GM10248 (cell line): Measurements from ENCODE around the gene HAO2.

Source experiments
- CTCF ChIA-PET: fragments of 300-600 bp; sonication (Branson Sonifier 250); formaldehyde crosslinking; extraction: SDS; loops from one replicate; lab custom pipeline; 2021; ENCODE audit warnings: antibody characterized with exemption; lab: Yijun Ruan, JAX
- POLR2A ChIA-PET: fragments of 350-650 bp; sonication (Branson Sonifier 250); formaldehyde crosslinking; extraction: SDS; loops from one replicate; lab custom pipeline; 2020; ENCODE audit warnings: antibody characterized with exemption; lab: Yijun Ruan, JAX
- DNase-seq: peaks from one replicate; pipeline ENCODE4 v3.0.0; 2012; ENCODE audit errors: extremely low spot score
- TF ChIP-seq, protein P1 (sequence below): IDR thresholded peaks from 2 replicates; pipeline ENCODE4 v1.5.1; 2012; ENCODE audit warnings: mild to moderate bottlenecking, low read depth; ENCODE audit errors: extremely low read depth, missing control alignments, control extremely low read depth

HAO2 gene

DNA sequence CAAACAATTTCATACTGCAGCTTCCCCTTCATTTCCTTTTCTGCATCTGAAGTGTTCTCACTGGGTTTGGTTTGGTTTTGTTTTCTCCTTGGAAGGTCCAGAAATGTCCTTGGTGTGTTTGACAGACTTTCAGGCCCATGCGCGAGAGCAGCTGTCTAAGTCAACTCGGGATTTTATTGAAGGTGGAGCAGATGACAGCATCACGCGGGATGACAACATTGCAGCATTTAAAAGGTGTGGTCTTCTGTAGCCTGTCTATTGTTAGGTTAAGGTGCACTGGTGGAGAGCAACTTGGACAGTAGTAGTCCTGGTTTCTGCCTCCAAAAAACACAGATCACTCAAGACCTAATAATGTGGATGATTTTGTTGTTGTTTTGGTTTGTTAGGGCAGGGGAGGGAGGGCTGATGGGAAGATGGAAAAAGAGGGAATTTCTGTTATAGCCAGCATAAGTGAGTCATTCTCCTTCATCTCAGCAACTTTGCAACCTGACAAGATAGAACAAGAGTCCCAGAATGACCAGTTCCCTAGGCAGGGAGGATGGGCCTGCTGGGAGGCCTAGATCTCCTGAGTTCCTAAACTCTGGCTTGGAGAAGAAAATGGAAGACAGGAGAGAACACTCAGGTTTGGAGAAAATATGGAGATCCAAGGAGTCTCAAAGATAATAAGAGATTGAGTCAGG lies 12.5 kb downstream of the HAO2 start:
- no peak for DNase-seq
- TF ChIP-seq, protein P1, sequence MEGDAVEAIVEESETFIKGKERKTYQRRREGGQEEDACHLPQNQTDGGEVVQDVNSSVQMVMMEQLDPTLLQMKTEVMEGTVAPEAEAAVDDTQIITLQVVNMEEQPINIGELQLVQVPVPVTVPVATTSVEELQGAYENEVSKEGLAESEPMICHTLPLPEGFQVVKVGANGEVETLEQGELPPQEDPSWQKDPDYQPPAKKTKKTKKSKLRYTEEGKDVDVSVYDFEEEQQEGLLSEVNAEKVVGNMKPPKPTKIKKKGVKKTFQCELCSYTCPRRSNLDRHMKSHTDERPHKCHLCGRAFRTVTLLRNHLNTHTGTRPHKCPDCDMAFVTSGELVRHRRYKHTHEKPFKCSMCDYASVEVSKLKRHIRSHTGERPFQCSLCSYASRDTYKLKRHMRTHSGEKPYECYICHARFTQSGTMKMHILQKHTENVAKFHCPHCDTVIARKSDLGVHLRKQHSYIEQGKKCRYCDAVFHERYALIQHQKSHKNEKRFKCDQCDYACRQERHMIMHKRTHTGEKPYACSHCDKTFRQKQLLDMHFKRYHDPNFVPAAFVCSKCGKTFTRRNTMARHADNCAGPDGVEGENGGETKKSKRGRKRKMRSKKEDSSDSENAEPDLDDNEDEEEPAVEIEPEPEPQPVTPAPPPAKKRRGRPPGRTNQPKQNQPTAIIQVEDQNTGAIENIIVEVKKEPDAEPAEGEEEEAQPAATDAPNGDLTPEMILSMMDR = no peak
- ChIA-PET CTCF (interaction anchor here (2.3 kb wide), 1 partner anchor 11 kb away, joined by 10 read pairs; no protein-coding TSS in a partner anchor), POLR2A (no interaction called here)

DNA sequence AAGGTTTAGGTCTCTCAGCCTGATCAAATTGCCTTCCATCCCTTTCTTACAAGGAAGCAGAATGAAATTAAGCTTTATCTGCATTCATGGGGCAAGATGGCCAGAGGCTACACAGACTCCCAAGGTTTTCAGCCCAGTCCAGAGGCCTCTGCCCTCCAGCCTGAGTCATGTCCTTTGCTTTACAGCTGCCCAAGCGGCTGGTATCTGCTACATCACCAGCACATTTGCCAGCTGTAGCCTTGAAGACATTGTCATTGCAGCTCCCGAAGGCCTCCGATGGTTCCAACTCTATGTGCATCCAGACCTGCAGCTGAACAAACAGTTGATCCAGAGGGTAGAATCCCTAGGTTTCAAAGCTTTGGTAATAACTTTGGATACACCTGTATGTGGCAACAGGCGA lies 16.0 kb downstream of the HAO2 start:
- POLR2A ChIA-PET = no interaction called here
- TF ChIP-seq, protein P1 = no peak
- no peak for DNase-seq
- CTCF ChIA-PET = interaction anchor here (1.2 to 2.3 kb wide), 4 partner anchors 12 to 26 kb away, joined by 3 to 8 read pairs (median 6); partner anchors contain the start of gene HAO2

GRCh38 chr1:119385650-119386049 lies 17.1 kb downstream of the HAO2 start:
- ChIA-PET POLR2A (no interaction called here), CTCF (interaction anchor here (1.2 to 2.3 kb wide), 4 partner anchors 8 to 18 kb away, joined by 3 to 7 read pairs (median 6); partner anchors contain the start of gene HAO2)
- no peak for DNase-seq
- TF ChIP-seq, protein P1 = no peak

DNA sequence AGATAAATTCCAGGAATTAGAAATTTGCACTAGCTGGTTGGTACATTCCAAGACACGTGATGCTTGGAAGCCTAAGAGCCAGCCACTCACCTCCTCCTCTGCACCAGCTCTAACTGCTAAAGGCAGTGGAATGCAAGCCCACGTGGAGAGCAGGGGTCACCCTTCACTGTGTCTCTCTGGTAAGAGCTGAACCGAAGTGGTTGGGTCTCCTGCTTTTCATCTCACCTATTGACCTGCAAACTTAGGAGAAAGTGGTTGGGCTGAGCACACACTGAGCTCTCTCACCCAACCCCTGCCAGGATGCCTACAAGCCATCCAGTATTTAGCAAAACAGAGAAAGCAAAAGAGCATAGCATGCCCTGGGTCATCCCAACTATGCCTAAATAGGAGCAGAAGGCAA lies 19.3 kb downstream of the HAO2 start:
- CTCF ChIA-PET = interaction anchor here (1.3 kb wide), 1 partner anchor 10 kb away, joined by 3 read pairs; no protein-coding TSS in a partner anchor
- POLR2A ChIA-PET = no interaction called here
- TF ChIP-seq, protein P1 = no peak
- DNase-seq = no peak

DNA sequence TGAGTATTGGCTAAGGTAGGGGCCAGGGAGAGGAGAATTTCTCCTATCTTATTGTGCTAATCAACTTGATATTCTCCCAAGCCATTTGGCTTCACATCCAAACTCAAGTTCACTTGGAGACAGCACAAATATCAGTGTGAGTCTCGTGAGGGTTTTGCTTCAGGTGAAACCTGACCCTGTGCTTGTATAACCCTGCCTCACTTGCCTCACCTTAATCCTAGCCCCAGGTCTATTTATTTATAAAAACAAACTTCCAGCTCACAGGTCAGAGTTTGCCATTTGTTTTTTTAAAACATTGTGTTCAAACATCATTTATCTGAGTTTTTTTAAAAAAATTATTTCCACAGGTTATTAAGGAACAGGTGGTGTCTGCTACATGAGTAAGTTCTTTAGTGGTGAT lies 19.9 kb downstream of the HAO2 start:
- no peak for DNase-seq
- TF ChIP-seq, protein P1 = no peak
- CTCF ChIA-PET = interaction anchor here (0.9 to 1.3 kb wide), 2 partner anchors 10 to 15 kb away, joined by 3 to 4 read pairs; no protein-coding TSS in a partner anchor
- POLR2A ChIA-PET = no interaction called here

DNA sequence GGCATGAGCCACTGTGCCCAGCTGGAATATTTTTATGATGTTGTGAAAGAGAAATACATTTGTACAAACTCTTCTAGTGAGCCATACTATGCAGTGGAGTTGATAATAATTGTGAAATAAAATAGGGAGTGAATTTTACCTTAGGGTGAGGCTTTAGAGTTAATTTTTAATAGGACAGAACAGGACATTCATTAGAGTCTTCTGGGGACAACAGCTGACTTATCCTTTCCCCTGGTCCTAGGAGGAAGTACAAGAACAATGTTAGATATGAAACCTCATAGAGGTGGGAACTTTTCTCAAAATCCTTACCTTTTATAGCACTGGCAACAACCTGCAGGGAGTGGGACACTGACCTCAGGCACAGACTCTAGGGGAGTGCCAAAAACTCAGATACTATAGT lies 21.9 kb downstream of the HAO2 start:
- DNase-seq = no peak
- TF ChIP-seq, protein P1 = no peak
- ChIA-PET CTCF (no interaction called here), POLR2A (no interaction called here)
